Effector CD8-positive, alpha-beta T cell (primary cell): ENCODE results near the gene KIF27.
A peak's percentile ranks its signal among the peaks of the same experiment; 100 is the strongest.
"Not testable (repeated sequence)": the region's sequence is repeated elsewhere in the genome, so short reads cannot be mapped to it uniquely, and the experiment has no call there.

Experiments used
- DNase-seq: peaks from one replicate; lab custom pipeline; 2025; lab: John Stamatoyannopoulos, UW
- total RNA-seq, 4 experiments: gene quantifications; one replicate each; lab custom pipeline; 2026; lab: John Stamatoyannopoulos, UW

The KIF27 gene, protein sequence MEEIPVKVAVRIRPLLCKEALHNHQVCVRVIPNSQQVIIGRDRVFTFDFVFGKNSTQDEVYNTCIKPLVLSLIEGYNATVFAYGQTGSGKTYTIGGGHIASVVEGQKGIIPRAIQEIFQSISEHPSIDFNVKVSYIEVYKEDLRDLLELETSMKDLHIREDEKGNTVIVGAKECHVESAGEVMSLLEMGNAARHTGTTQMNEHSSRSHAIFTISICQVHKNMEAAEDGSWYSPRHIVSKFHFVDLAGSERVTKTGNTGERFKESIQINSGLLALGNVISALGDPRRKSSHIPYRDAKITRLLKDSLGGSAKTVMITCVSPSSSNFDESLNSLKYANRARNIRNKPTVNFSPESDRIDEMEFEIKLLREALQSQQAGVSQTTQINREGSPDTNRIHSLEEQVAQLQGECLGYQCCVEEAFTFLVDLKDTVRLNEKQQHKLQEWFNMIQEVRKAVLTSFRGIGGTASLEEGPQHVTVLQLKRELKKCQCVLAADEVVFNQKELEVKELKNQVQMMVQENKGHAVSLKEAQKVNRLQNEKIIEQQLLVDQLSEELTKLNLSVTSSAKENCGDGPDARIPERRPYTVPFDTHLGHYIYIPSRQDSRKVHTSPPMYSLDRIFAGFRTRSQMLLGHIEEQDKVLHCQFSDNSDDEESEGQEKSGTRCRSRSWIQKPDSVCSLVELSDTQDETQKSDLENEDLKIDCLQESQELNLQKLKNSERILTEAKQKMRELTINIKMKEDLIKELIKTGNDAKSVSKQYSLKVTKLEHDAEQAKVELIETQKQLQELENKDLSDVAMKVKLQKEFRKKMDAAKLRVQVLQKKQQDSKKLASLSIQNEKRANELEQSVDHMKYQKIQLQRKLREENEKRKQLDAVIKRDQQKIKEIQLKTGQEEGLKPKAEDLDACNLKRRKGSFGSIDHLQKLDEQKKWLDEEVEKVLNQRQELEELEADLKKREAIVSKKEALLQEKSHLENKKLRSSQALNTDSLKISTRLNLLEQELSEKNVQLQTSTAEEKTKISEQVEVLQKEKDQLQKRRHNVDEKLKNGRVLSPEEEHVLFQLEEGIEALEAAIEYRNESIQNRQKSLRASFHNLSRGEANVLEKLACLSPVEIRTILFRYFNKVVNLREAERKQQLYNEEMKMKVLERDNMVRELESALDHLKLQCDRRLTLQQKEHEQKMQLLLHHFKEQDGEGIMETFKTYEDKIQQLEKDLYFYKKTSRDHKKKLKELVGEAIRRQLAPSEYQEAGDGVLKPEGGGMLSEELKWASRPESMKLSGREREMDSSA (N-terminal part only)
- total RNA-seq, result 8.6 to 19.6 (median 13.9) reads per million in 4 experiments

DNA sequence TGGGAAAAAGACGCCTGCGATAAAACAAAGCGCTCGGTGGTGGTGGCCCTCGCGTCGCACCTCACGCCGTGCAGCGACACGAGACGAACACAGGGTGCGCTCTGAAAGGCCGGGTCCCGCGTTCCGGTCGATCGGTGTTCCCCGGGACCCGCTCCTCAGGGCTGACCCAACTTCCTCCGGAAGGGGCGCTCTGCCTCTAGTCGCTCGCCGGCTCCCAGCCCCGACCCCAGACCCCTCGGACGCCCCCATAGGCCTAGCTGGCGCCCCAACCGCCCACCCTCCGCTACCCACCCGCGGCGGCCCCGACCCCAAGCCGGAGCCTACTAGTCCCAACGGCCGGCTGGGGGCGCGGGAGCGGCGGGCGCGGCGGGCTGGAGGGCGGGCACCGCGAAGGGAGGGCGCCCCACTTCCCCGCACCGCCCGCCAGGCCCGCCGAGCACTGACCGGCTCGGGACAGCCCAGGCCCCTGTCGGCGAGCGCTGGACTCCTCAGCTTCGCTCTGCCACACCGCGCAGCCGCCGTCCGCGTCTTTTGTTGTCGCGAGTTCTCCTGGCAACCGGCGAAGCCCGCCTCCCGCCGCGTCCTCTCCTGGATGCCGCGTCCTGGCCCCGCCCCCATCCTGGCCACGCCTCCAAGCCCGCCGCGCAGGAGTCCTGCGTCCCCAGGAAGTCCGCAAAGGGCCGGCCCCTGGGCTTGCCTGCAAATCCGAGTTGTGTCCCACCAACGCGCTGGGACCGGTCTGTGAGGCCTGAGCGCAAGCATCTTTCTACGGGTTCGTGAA, at the start of gene KIF27:
KIF27 (minus strand) TSS at position 506 of the 781 bp plus-strand sequence. CDS start 5,841 bp downstream, outside the sequence.
- DNase-seq, result peak; percentile 92

DNA sequence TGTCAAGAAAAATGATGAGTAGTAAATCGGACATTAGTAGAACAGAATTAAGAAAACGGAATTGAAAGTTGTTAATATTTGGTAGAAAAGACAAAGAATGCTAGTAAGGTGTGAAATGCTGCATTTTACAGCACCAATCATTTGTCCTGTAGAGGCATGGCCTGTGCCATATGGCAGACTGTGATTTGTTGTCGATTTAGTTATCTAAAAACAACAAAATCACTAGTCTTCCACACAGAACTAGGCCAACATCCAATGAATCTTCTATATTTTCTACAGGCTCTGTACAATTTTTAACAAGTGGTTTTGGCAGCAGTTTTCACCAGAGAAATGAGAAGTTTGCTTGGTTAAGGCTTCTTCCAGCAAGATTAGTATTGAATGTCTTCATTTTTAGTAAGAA, 48.4 kb upstream of the KIF27 start:
- no peak for DNase-seq

DNA sequence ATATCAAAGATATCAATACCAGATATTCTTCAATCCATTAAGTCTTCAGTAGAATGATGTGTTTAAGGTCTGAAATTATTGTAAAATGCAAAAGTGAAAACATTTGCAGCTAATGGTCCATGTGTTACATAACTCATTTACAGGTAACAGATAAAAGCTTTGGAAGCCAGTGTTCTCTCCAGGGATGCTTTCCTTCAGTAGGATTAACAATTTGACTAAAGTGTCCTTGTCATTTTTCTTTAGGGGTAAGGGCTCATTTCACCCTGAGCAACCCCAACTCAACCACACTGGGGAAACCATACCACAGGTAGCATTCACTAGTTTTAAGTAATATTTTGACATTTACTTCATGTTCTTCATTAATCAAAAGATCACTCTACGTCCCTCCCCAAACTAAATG, 45.8 kb upstream of the KIF27 start:
- no peak for DNase-seq

DNA sequence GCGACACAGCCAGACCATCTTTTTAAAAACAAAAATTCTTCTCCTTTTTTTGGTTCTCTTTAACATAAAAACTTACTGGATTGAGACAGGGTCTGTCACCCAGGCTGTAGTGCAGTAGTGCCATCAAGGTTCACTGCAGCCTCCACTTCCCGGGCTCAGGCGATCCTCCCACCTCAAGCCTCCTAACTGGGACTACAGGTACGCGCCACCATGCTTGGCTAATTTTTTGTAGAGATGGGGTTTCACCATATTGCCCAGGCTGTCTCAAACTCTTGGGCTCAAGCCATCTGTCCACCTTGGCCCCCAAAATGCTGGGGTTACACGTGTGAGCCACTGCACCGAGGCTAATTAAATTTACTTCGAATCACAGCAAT, 45.0 kb upstream of the KIF27 start:
- no peak for DNase-seq

GRCh38 chr9:83965350-83966208, 44.3 kb upstream of the KIF27 start:
- DNase-seq, result no peak

- DNase-seq, result no peak
Observed at GRCh38 chr9:83964973-83965349, 43.7 kb upstream of the KIF27 start.

GRCh38 chr9:83962165-83962564, 40.9 kb upstream of the KIF27 start:
- DNase-seq, result no peak

DNA sequence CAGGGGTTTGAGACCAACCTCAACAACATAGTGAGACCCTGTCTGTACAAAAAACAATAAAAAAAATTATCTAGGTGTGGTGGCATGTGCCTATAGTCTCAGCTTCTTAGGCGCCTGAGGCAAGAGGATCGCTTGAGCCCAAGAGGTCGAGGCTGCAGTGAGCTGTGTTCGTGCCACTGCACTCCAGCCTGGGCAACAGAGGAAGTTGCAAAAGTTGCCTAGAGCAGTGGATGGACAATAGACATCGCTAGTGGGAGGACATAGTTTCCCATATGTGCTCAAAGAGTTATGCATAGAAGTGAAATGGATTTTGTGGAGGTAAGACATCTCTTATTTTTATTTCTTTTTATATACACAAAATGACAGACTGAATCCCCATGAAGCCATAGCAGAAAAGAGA, 39.8 kb upstream of the KIF27 start:
- no peak for DNase-seq

DNA sequence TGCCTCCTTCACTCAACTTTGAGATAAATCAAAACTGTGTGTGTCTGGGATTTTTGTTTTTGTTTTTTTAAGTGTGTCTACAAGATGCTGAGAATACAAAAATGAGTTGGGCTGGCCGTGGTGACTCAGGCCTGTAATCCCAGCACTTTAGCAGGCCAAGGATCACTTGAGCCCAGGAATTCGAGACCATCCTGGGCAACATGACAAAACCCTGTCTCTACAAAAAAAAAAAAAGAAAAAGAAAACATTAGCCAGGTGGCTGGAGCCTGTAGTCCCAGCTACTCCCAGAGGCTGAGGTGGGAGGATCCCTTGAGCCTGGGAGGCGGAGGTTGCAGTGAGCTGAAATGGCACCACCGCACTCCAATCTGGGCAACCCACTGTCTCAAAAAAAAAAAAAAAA, 37.8 kb upstream of the KIF27 start:
- DNase-seq, result no peak

- DNase-seq, result no peak
Observed at GRCh38 chr9:83957248-83957513, 35.9 kb upstream of the KIF27 start.

- peak; percentile 42 for DNase-seq
Observed at GRCh38 chr9:83956436-83957247, 35.4 kb upstream of the KIF27 start.

GRCh38 chr9:83956086-83956435, 34.8 kb upstream of the KIF27 start:
- no peak for DNase-seq

DNA sequence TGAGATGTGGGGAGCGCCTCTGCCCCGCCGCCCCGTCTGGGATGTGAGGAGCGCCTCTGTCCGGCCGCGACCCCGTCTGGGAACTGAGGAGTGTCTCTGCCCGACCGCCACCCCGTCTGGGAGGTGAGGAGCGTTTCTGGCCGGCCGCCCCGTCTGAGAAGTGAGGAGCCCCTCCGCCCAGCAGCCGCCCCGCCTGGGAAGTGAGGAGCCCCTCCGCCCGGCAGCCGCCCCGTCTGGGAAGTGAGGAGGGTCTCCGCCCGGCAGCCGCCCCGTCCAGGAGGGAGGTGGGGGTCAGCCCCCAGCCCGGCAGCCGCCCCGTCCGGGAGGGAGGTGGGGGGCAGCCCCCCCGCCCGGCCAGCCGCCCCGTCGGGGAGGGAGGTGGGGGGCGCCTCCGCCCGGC, 26.9 kb upstream of the KIF27 start:
- DNase-seq, result not testable (repeated sequence)

- DNase-seq, result no peak
Observed at GRCh38 chr9:83940590-83941303, 19.5 kb upstream of the KIF27 start.

- no peak for DNase-seq
Observed at GRCh38 chr9:83937861-83938455, 16.7 kb upstream of the KIF27 start.

GRCh38 chr9:83936523-83936922, 15.3 kb upstream of the KIF27 start:
- no peak for DNase-seq

- DNase-seq, result no peak
Observed at GRCh38 chr9:83935276-83935935, 14.2 kb upstream of the KIF27 start.

- DNase-seq, result no peak
Observed at GRCh38 chr9:83934569-83935275, 13.5 kb upstream of the KIF27 start.
